ENCODE measurements around the gene ARRB1.

ARRB1 gene

GRCh38 chr11:75351791-75352587, 528 bp upstream of the ARRB1 start (continued):
- TF ChIP-seq ZNF18 (tag by site-specific recombination; IDR thresholded peaks at IDR 0.05): no peak; the same call in 1 of the 2 replicates
- no peak for TF ChIP-seq ZNF623 (tag by site-specific recombination; IDR thresholded peaks at IDR 0.05)
- TF ChIP-seq ZNF626 (tag by site-specific recombination; IDR thresholded peaks at IDR 0.05): no peak
- no peak for TF ChIP-seq ZNF433 (tag by site-specific recombination; IDR thresholded peaks at IDR 0.05; ENCODE audit: low read depth)
- no peak for TF ChIP-seq ZBTB49 (tag by site-specific recombination; IDR thresholded peaks at IDR 0.05; ENCODE audit: low read depth)
- TF ChIP-seq HOXC10 (CRISPR knock-in tag; IDR thresholded peaks at IDR 0.05): no peak
- no peak for TF ChIP-seq ZNF248 (tag by site-specific recombination; IDR thresholded peaks at IDR 0.05)
- no peak for TF ChIP-seq ZNF518A (tag by site-specific recombination; conservative IDR thresholded peaks at IDR 0.05; ENCODE audit: low read depth)
- TF ChIP-seq KLF9 (tag by site-specific recombination; IDR thresholded peaks at IDR 0.05; ENCODE audit: low read depth): peak; percentile 39; the same call in 1 of the 2 replicates
- no peak for TF ChIP-seq PRDM10 (tag by site-specific recombination; IDR thresholded peaks at IDR 0.05)
- no peak for TF ChIP-seq FEZF1 (tag by site-specific recombination; IDR thresholded peaks at IDR 0.05)
- TF ChIP-seq ELK4 (IDR thresholded peaks at IDR 0.05; ENCODE audit: borderline replicate concordance, low read depth, low read length): no peak
- TF ChIP-seq ZNF776 (tag by site-specific recombination; IDR thresholded peaks at IDR 0.05; ENCODE audit: borderline replicate concordance): no peak
- TF ChIP-seq ZNF664 (tag by site-specific recombination; IDR thresholded peaks at IDR 0.05): no peak
- no peak for TF ChIP-seq ZNF26 (tag by site-specific recombination; IDR thresholded peaks at IDR 0.05)
- TF ChIP-seq ZBTB6 (tag by site-specific recombination; IDR thresholded peaks at IDR 0.05): no peak
- TF ChIP-seq GLIS1 (tag by site-specific recombination; IDR thresholded peaks at IDR 0.05): no peak
- no peak for TF ChIP-seq ZNF423 (tag by site-specific recombination; IDR thresholded peaks at IDR 0.05)
- TF ChIP-seq ZNF785 (tag by site-specific recombination; IDR thresholded peaks at IDR 0.05): peak; percentile 86; the same call in 1 of the 2 replicates
- no peak for TF ChIP-seq ZNF639 (tag by site-specific recombination; IDR thresholded peaks at IDR 0.05)
